Astrocyte of the cerebellum (primary cell): ENCODE data around the gene NFE2L3.

Source experiments
- DNase-seq: peaks from one replicate; pipeline ENCODE4 v3.0.0-alpha.2; 2011; ENCODE audit warnings: low read depth
- H3K4me3 ChIP-seq: 2 replicates; pipeline ENCODE4 v1.5.1; 2011; ENCODE audit warnings: mild to moderate bottlenecking, low read depth, low read length, moderate library complexity
- in situ Hi-C: cut with HindIII; loops from 2 replicates; pipeline ENCODE4 v1.10.0; 2017; ENCODE audit warnings: low sequenced_read_pairs
- TF ChIP-seq, protein P1 (sequence below): IDR thresholded peaks from 2 replicates; pipeline ENCODE4 v1.5.1; 2012; ENCODE audit warnings: low read length, low read depth, moderate library complexity, mild to moderate bottlenecking; ENCODE audit errors: missing control alignments

The NFE2L3 gene

DNA sequence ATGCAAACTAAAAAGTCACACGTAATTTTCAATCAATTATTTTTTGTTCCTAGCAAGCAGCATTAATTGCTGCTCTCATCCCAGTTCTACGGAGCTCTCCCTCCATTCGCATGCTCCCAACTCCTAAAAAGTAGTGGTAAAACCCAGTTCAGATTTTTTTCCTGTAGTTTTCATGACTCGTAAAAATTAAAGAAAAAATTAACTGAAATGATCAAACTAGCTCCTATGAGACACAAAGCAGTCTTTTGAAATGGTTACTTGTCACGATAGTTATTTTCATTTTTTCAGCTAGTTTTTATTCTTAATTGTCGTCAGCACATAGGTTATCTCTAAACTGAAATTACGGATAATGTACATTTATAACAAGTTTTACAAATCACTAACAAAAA lies 46.8 kb downstream of the NFE2L3 start:
- no peak for DNase-seq
- peak overlapping the region; percentile 100 for H3K4me3 ChIP-seq
- TF ChIP-seq, protein P1, sequence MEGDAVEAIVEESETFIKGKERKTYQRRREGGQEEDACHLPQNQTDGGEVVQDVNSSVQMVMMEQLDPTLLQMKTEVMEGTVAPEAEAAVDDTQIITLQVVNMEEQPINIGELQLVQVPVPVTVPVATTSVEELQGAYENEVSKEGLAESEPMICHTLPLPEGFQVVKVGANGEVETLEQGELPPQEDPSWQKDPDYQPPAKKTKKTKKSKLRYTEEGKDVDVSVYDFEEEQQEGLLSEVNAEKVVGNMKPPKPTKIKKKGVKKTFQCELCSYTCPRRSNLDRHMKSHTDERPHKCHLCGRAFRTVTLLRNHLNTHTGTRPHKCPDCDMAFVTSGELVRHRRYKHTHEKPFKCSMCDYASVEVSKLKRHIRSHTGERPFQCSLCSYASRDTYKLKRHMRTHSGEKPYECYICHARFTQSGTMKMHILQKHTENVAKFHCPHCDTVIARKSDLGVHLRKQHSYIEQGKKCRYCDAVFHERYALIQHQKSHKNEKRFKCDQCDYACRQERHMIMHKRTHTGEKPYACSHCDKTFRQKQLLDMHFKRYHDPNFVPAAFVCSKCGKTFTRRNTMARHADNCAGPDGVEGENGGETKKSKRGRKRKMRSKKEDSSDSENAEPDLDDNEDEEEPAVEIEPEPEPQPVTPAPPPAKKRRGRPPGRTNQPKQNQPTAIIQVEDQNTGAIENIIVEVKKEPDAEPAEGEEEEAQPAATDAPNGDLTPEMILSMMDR: no peak
- in situ Hi-C loops: loop anchor here (5.0 kb wide), 1 partner anchor 106 kb away; no protein-coding TSS in a partner anchor

DNA sequence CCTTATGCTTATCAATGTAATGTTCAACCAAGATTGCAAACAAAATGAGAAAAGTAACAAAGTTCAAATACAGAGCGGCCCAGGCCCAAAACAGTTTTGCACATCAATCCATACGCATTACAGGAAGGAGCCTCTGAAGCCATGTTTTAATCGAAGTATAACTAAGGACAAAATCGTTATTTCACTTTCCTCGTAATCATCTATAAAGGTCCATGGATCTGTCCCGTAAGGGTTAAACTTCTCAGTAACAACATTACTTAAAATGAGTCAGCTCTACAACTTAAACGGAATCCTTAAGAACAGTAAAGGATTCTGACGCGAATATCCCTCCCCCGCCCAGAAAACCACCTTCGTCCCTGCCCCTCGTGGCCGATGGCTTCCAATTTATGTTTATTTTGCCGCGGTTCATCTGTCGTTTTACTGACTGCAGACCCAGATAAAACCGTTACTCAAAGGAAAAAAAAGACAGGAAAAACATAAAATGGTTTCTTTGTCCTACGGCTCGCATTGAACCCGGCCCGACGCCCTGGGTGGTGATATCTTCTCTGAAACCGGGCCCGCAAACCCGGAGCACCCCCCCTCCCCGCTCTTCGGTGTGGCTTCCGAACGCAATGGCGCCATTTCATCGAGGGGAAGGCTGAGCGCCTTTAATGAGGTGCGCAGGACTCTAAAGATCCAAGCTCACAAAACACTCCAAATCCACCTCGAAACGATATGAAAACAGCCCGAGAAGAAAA lies 47.5 kb downstream of the NFE2L3 start:
- no peak for DNase-seq
- TF ChIP-seq, protein P1: no peak
- H3K4me3 ChIP-seq: peak overlapping the region; percentile 100
- in situ Hi-C loops: loop anchor here (5.0 kb wide), 1 partner anchor 107 kb away; no protein-coding TSS in a partner anchor

DNA sequence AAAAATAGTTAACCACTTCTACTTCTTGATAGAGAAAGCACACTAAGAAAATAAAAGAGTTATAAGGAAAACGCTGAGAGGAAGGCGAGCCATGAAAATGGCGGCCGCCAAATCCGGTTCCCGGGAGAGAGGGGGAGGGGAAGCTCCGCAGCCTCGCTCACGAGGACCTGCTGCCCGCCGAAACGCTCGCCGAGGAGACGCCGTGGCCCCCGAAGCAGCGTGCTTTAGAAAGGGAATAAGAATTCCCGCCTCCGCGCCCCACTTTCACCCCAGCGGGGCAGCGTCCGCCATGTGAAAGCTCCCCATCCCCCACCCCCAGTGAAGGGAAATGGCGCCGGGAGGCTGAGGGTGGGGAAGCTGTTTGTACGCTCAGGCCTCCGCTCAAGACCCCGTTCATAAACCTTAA lies 48.0 kb downstream of the NFE2L3 start:
- in situ Hi-C loops: no loop called here
- H3K4me3 ChIP-seq: peak overlapping the region; percentile 100
- TF ChIP-seq, protein P1: no peak
- DNase-seq: no peak

DNA sequence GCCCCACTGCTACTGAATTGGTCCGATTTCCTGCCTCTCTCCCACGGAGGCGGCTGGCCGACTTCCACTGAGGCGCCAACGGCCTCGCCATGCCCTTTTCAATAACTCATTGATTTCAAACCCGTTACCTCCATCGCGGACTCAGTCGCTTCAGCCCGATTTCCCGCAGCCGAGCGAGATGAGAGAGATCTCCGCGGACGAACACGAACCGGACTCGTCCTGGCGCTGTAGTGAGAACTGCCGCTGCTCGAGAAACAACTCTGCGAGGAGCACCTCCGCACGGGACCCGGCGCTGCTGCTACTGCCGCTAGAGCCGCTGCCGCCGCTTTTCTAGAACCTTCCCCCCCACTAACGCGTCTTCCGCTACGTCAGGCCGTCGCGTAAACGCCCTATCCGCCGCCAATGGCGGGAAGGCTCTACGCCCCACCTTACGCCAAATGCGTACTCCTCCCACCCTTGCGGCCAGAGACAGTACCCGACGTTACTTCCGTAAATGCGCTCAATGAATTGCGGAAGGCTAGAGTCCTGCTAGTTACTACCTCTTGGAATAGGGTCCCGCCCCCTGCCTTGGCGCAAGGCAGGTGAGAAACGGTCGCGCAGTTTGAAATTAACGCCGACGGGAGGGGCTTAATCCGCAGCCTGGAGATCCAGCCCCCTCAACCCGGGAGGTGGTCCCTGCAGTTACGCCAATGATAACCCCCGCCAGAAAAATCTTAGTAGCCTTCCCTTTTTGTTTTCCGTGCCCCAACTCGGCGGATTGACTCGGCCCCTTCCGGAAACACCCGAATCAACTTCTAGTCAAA lies 48.6 kb downstream of the NFE2L3 start, which contains the start of gene HNRNPA2B1:
HNRNPA2B1 (minus strand) TSS at position 303 of the 803 bp plus-strand sequence; CDS start at position 134, 169 bp downstream.
- peak; percentile 97 for DNase-seq
- TF ChIP-seq, protein P1: no peak
- H3K4me3 ChIP-seq: peak within 1 kb of the TSS; percentile 100
- in situ Hi-C loops: no loop called here

DNA sequence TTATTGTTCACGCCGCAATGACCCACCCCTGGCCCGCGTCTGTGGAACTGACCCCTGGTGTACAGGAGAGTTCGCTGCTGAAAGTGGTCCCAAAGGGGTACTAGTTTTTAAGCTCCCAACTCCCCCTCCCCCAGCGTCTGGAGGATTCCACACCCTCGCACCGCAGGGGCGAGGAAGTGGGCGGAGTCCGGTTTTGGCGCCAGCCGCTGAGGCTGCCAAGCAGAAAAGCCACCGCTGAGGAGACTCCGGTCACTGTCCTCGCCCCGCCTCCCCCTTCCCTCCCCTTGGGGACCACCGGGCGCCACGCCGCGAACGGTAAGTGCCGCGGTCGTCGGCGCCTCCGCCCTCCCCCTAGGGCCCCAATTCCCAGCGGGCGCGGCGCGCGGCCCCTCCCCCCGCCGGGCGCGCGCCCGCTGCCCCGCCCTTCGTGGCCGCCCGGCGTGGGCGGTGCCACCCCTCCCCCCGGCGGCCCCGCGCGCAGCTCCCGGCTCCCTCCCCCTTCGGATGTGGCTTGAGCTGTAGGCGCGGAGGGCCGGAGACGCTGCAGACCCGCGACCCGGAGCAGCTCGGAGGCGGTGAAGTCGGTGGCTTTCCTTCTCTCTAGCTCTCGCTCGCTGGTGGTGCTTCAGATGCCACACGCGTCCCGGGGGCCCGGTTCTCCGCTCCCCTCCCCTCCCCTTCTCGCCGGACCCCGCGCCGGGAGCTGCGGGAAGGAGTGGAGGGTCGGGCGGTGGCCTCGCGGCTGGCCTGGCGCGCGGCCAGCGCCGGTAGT lies 49.4 kb downstream of the NFE2L3 start, which contains the start of gene CBX3:
CBX3 (plus strand) TSS at position 499 of the 772 bp plus-strand sequence. CDS start 1,254 bp downstream, outside the sequence.
- DNase-seq: no peak
- TF ChIP-seq, protein P1: no peak
- H3K4me3 ChIP-seq: peak within 1 kb of the TSS; percentile 100
- in situ Hi-C loops: no loop called here
